MCF 10A (cell line): ENCODE data around the gene CDH6. TPM values are rescaled to one million over a fixed set of nuclear protein-coding genes. Genes with fewer than 3 reads are reported as not detected.

Experiments used
- BruUV-seq: library from RNA; stranded (reverse); fragments of 400-500 nt; replicated peaks from 2 replicates; lab custom pipeline; 2021; lab: Mats Ljungman, UMichigan
- CTCF ChIA-PET: fragments of 300-600 bp; sonication (Branson Sonifier 250); formaldehyde crosslinking; extraction: SDS; loops from one replicate; lab custom pipeline; 2021; ENCODE audit warnings: antibody characterized with exemption, inconsistent platforms; lab: Yijun Ruan, JAX
- POLR2A ChIA-PET: fragments of 300-600, 350-650 bp; sonication (Branson Sonifier 250); formaldehyde crosslinking; extraction: SDS; loops from one replicate; lab custom pipeline; 2020; ENCODE audit warnings: antibody characterized with exemption, inconsistent platforms; lab: Yijun Ruan, JAX
- DNase-seq: peaks from one replicate; pipeline ENCODE4 v3.0.0-alpha.2; 2018; ENCODE audit not compliant: unreplicated experiment
- H3K27ac Mint-ChIP-seq: one replicate; pipeline ENCODE4 v1.8.0; 2022; ENCODE audit warnings: mild to moderate bottlenecking, low read depth, mixed read lengths; ENCODE audit not compliant: unreplicated experiment
- H3K27me3 Mint-ChIP-seq: one replicate; pipeline ENCODE4 v1.8.0; 2022; ENCODE audit warnings: mixed read lengths; ENCODE audit not compliant: insufficient read depth, unreplicated experiment
- H3K36me3 Mint-ChIP-seq: one replicate; pipeline ENCODE4 v1.8.0; 2022; ENCODE audit warnings: mild to moderate bottlenecking, moderate library complexity, mixed read lengths; ENCODE audit not compliant: insufficient read depth, unreplicated experiment
- H3K4me1 Mint-ChIP-seq: one replicate; pipeline ENCODE4 v1.8.0; 2022; ENCODE audit warnings: mixed read lengths; ENCODE audit not compliant: insufficient read depth, unreplicated experiment
- H3K4me3 Mint-ChIP-seq: one replicate; pipeline ENCODE4 v1.8.0; 2022; ENCODE audit warnings: mild to moderate bottlenecking, moderate library complexity, mixed read lengths; ENCODE audit not compliant: unreplicated experiment
- H3K9me3 Mint-ChIP-seq: one replicate; pipeline ENCODE4 v1.8.0; 2022; ENCODE audit warnings: mixed read lengths; ENCODE audit not compliant: unreplicated experiment
- intact Hi-C: fragments of 100-400 bp; cut with micrococcal nuclease; formaldehyde crosslinking; loops from 2 replicates; pipeline ENCODE4 v1.14.1; 2022
- total RNA-seq: library from RNA; stranded (reverse); gene quantifications from 2 replicates; pipeline ENCODE4 v1.2.3, GENCODE V29; 2022
- TF ChIP-seq, protein P1 (sequence below): fragments of 200-600 bp; IDR thresholded peaks from one replicate; pipeline ENCODE4 v1.8.0; 2022; ENCODE audit warnings: antibody characterized with exemption, mild to moderate bottlenecking; ENCODE audit not compliant: unreplicated experiment

The CDH6 gene
- total RNA-seq, 1 experiment from 2014 or later = not detected

DNA sequence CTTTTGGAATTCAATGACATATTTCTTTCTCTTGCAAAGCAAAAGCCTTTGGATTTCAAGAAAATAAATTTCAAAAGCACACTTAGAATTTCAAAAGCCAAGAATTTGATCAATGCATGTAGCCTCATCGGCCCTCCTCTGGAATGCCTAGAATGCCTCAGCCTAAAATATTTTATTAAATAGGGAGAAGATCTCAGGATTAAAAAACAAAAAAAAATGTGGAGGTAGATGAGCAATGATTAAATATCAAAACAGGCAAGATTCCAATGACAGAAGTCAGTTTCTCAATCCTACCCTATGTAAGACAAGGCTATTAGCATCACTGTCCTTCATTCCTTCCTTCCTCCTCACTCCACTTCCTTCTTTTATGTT lies 169.0 kb downstream of the CDH6 start:
- Mint-ChIP-seq H3K27ac (no peak overlapping the region), H3K27me3 (no peaks in the 10 kb centered on the region), H3K36me3 (no peaks in the 10 kb centered on the region), H3K4me3 (no peak overlapping the region), H3K4me1 (no peaks in the 10 kb centered on the region), H3K9me3 (no peaks in the 10 kb centered on the region)
- no TSS peak for BruUV-seq
- TF ChIP-seq, protein P1, sequence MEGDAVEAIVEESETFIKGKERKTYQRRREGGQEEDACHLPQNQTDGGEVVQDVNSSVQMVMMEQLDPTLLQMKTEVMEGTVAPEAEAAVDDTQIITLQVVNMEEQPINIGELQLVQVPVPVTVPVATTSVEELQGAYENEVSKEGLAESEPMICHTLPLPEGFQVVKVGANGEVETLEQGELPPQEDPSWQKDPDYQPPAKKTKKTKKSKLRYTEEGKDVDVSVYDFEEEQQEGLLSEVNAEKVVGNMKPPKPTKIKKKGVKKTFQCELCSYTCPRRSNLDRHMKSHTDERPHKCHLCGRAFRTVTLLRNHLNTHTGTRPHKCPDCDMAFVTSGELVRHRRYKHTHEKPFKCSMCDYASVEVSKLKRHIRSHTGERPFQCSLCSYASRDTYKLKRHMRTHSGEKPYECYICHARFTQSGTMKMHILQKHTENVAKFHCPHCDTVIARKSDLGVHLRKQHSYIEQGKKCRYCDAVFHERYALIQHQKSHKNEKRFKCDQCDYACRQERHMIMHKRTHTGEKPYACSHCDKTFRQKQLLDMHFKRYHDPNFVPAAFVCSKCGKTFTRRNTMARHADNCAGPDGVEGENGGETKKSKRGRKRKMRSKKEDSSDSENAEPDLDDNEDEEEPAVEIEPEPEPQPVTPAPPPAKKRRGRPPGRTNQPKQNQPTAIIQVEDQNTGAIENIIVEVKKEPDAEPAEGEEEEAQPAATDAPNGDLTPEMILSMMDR = no peak
- intact Hi-C loops = no loop called here
- ChIA-PET POLR2A (no interaction called here), CTCF (no interaction called here)
- no peak for DNase-seq

DNA sequence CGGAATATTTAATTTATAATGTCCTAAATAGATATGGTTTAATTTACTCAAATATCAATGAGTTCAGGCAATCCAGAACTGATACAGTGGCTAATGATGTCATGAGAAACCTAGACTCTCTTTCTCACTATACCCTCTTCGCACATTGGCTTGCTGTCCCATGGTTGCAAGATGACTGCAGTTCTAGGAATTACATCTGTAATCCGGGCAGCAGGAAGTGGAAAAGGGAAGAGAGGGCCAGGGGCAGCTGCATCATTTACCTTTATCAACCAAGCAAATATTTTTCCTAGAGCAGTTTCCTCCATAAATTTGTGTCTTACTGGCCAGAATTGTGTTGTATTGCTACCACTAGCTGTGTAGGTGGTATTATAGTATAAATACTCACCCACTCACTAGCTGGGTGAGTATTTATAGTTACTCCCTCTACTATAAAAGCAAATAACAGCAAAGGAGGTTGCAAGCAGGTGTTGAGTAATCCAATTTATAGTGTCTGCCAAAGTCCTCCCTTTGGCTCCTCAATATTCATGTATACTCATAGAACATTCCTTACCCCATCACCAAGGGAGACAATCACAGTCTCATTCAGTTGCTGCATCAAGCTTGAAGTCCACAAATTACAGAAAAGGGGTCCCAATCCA lies 169.6 kb downstream of the CDH6 start:
- BruUV-seq = no TSS peak
- ChIA-PET CTCF (no interaction called here), POLR2A (no interaction called here)
- DNase-seq = peak; percentile 35
- intact Hi-C loops = no loop called here
- Mint-ChIP-seq H3K36me3 (no peaks in the 10 kb centered on the region), H3K27me3 (no peaks in the 10 kb centered on the region), H3K9me3 (no peaks in the 10 kb centered on the region), H3K27ac (no peak overlapping the region), H3K4me3 (no peak overlapping the region), H3K4me1 (no peaks in the 10 kb centered on the region)
- TF ChIP-seq, protein P1 = no peak

DNA sequence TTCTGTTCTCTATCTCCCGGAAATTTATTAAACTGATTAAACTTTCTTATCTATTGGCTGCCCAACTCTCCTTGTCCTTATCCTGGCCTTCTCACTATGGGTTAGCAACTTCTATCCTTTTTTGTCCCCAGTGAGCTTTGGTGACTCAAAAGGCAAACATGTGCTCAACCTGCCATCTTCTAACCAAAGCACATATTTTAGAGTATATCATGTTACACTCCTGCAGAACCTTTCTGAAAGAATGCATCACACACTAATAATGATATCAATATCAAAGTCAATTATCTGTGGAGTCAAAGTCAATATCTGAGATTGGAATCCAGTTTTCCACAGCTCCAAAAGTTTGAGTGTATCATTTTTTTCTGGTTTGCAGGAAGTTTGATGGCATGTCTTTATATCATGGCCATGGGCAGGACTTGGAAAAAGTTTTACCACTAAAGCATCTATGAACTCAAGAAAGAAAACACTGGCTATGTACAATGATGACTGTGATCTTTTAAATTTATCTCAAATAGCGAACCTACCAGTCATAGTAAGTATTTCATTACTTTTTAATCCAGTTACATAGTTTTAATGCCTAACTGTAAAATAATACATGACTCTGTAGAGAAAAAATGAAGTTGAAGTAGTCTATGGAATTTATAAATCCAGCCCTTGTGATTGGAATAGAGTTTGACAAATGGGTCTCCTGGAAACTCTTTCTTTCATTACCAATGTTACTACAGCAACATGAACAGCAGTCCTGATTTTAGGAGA lies 171.6 kb downstream of the CDH6 start:
- BruUV-seq = no TSS peak
- no peak for DNase-seq
- intact Hi-C loops = no loop called here

DNA sequence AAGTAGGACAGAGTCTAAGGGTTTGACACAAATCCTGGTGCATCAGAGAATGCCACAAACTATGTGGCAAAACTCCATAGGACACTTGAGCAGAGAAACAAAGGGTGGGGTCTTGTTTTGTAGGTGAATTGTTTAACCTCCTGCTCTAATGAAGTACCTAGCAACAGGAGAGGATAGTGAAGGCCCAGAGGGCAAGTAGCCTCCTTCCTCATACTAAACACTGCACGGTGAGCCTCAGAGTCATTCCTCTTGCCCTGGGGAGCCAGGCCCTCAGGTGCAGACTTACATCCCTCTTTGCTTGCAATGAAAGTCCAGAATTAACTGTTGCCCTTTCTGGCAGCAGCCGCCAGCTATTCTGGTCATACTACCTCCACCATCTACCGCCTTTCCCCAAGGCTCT lies 172.3 kb downstream of the CDH6 start:
- ChIA-PET CTCF (interaction anchor here (0.6 kb wide), 1 partner anchor 49 kb away, joined by 4 read pairs; no protein-coding TSS in a partner anchor), POLR2A (no interaction called here)
- DNase-seq = no peak
- Mint-ChIP-seq H3K4me3 (no peak overlapping the region), H3K9me3 (no peaks in the 10 kb centered on the region), H3K27me3 (no peaks in the 10 kb centered on the region), H3K4me1 (no peaks in the 10 kb centered on the region), H3K27ac (no peak overlapping the region), H3K36me3 (no peaks in the 10 kb centered on the region)
- no TSS peak for BruUV-seq
- intact Hi-C loops = no loop called here
- TF ChIP-seq, protein P1 = no peak

More for the DNA sequence above, 171.6 kb downstream of the CDH6 start:
- Mint-ChIP-seq H3K4me3 (no peak overlapping the region), H3K36me3 (no peaks in the 10 kb centered on the region), H3K4me1 (no peaks in the 10 kb centered on the region), H3K9me3 (no peaks in the 10 kb centered on the region), H3K27me3 (no peaks in the 10 kb centered on the region), H3K27ac (no peak overlapping the region)
- TF ChIP-seq, protein P1 = no peak
- ChIA-PET CTCF (interaction anchor here (0.6 kb wide), 1 partner anchor 50 kb away, joined by 4 read pairs; no protein-coding TSS in a partner anchor), POLR2A (no interaction called here)
